ENCODE results near the gene EP400.

GRCh38 chr12:131900397-131900796 is 49.3 kb upstream of the EP400 start:
- TF ChIP-seq POLR2AphosphoS5 (IDR thresholded peaks at IDR 0.05; ENCODE audit: borderline replicate concordance, low read depth, low read length): no peak
- no peak for TF ChIP-seq EZH2 (IDR thresholded peaks at IDR 0.05)
- TF ChIP-seq FOXP2 (optimal IDR thresholded peaks at IDR 0.05; ENCODE audit: control extremely low read depth, extremely low read length, insufficient read depth): no peak

Measured in SK-N-MC (cell line).